GM18868 (cell line): ENCODE measurements around the gene STAT2.
"Not testable (repeated sequence)": the region's sequence is repeated elsewhere in the genome, so short reads cannot be mapped to it uniquely, and the experiment has no call there.

ENCODE experiments used
- ATAC-seq: cut with Tn5 transposase; IDR thresholded peaks from one replicate; pipeline ENCODE4 v1.9.1; 2021; ENCODE audit warnings: mild to moderate bottlenecking, moderate library complexity; ENCODE audit not compliant: unreplicated experiment

Gene STAT2

GRCh38 chr12:56359851-56360767 lies at the start of gene STAT2:
Gene STAT2 (minus strand): TSS chr12:56360107. CDS start chr12:56356571, 3,536 bp downstream.
- ATAC-seq, result peak; percentile 97

- no peak for ATAC-seq
Measured at GRCh38 chr12:56408799-56409417, 49.0 kb upstream of the STAT2 start.

- ATAC-seq, result not testable (repeated sequence)
Measured at GRCh38 chr12:56404227-56404626, 44.3 kb upstream of the STAT2 start.

GRCh38 chr12:56401612-56402011 lies 41.7 kb upstream of the STAT2 start:
- not testable (repeated sequence) for ATAC-seq

- not testable (repeated sequence) for ATAC-seq
Measured at GRCh38 chr12:56401125-56401524, 41.2 kb upstream of the STAT2 start.

GRCh38 chr12:56399466-56399865 lies 39.6 kb upstream of the STAT2 start:
- ATAC-seq, result not testable (repeated sequence)

- no peak for ATAC-seq
Measured at GRCh38 chr12:56398324-56398723, 38.4 kb upstream of the STAT2 start.

GRCh38 chr12:56392331-56392730 lies 32.4 kb upstream of the STAT2 start:
- ATAC-seq, result no peak

- no peak for ATAC-seq
Measured at GRCh38 chr12:56391721-56392120, 31.8 kb upstream of the STAT2 start.

GRCh38 chr12:56389412-56389811 lies 29.5 kb upstream of the STAT2 start:
- no peak for ATAC-seq

- ATAC-seq, result no peak
Measured at GRCh38 chr12:56387152-56387736, 27.3 kb upstream of the STAT2 start.

GRCh38 chr12:56385873-56386272 lies 26.0 kb upstream of the STAT2 start:
- no peak for ATAC-seq

- no peak for ATAC-seq
Measured at GRCh38 chr12:56382611-56383010, 22.7 kb upstream of the STAT2 start.

GRCh38 chr12:56377989-56378316 lies 18.0 kb upstream of the STAT2 start:
- no peak for ATAC-seq

- ATAC-seq, result no peak
Measured at GRCh38 chr12:56377310-56377988, 17.5 kb upstream of the STAT2 start.

- peak; percentile 75 for ATAC-seq
Measured at GRCh38 chr12:56375598-56376434, 15.9 kb upstream of the STAT2 start.

- ATAC-seq, result peak; percentile 28
Measured at GRCh38 chr12:56374726-56375597, 15.1 kb upstream of the STAT2 start.

GRCh38 chr12:56373515-56373914 lies 13.6 kb upstream of the STAT2 start:
- no peak for ATAC-seq

GRCh38 chr12:56366948-56367347 lies 7.0 kb upstream of the STAT2 start:
- no peak for ATAC-seq
